Activated CD8-positive, alpha-beta memory T cell treated with anti-CD3 and anti-CD28 coated beads, Interleukin-2, amount 10 ng/mL, durations not matched to agents 7 days and 5 days (primary cell): ENCODE data around the gene HERC4. TPM values are rescaled to one million over a fixed set of nuclear protein-coding genes. Genes with fewer than 3 reads are reported as not detected.
"Not testable (repeated sequence)": the region's sequence is repeated elsewhere in the genome, so short reads cannot be mapped to it uniquely, and the experiment has no call there.

Source experiments
- ATAC-seq: fragments of 150-1000 bp; cut with Tn5 transposase; one replicate; pipeline ENCODE4 v1.10.0; 2021; ENCODE audit warnings: moderate library complexity
- CTCF ChIA-PET: fragments of 350-600 bp; sonication (Branson Sonifier 250); formaldehyde crosslinking; loops from one replicate; lab custom pipeline; 2021; ENCODE audit warnings: antibody characterized with exemption; lab: Charles Lee
- DNase-seq: peaks from one replicate; pipeline ENCODE4 v3.0.0-alpha.2; 2020
- H3K27ac Mint-ChIP-seq: one replicate; pipeline ENCODE4 v1.8.0; 2021; ENCODE audit warnings: mild to moderate bottlenecking, mixed read lengths
- H3K27me3 Mint-ChIP-seq: one replicate; pipeline ENCODE4 v1.8.0; 2021; ENCODE audit warnings: mixed read lengths
- H3K36me3 Mint-ChIP-seq: one replicate; pipeline ENCODE4 v1.8.0; 2021; ENCODE audit warnings: mild to moderate bottlenecking, mixed read lengths
- H3K4me1 Mint-ChIP-seq: one replicate; pipeline ENCODE4 v1.8.0; 2021; ENCODE audit warnings: mixed read lengths
- H3K4me3 Mint-ChIP-seq: one replicate; pipeline ENCODE4 v1.8.0; 2021; ENCODE audit warnings: mild to moderate bottlenecking, moderate library complexity, mixed read lengths
- H3K9me3 Mint-ChIP-seq: one replicate; pipeline ENCODE4 v1.8.0; 2022; ENCODE audit warnings: low read depth, mixed read lengths
- total RNA-seq, 2 experiments: library from RNA; stranded (reverse); gene quantifications; one replicate each; pipeline ENCODE4 v1.2.3, GENCODE V29; 2021

Gene HERC4
- total RNA-seq, 2 experiments from 2014 or later, result 56.5 to 59.1 TPM

DNA sequence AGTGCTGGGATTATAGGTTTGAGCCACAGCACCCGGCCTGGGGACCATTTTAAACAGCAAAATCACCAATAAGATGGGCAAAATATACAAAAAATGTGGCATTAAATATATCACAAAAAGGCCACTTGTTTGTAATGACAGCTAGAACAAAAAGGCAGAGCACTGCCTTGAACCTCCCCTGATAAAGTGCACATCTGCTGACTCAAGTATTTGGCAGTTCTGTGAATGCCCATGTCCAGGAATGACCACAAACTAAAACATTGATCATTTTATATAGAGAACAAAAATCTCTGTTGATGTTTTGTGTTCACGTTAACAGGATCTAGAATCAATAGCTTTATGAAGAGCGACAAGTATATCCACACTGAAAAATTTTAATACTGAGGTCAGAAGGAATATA is 21.5 kb downstream of the HERC4 start:
- CTCF ChIA-PET, result interaction anchor here (0.9 to 1.1 kb wide), 2 partner anchors 18 to 199 kb away, joined by 3 to 4 read pairs; no protein-coding TSS in a partner anchor
- Mint-ChIP-seq H3K4me3 (no peak overlapping the region), H3K9me3 (no peaks in the 10 kb centered on the region), H3K36me3 (peaks cover 15% of the 10 kb centered on the region), H3K27ac (no peak overlapping the region), H3K27me3 (no peaks in the 10 kb centered on the region), H3K4me1 (peaks cover 8% of the 10 kb centered on the region)
- ATAC-seq, result no peak
- no peak for DNase-seq

- CTCF ChIA-PET, result interaction anchor here (0.6 kb wide), 1 partner anchor 632 kb away, joined by 3 read pairs; no protein-coding TSS in a partner anchor
- no peak for DNase-seq
- no peaks in the 10 kb centered on the region for H3K9me3 Mint-ChIP-seq
- peaks cover 16% of the 10 kb centered on the region for H3K36me3 Mint-ChIP-seq
- no peaks in the 10 kb centered on the region for H3K27me3 Mint-ChIP-seq
- H3K27ac Mint-ChIP-seq, result no peak overlapping the region
- H3K4me1 Mint-ChIP-seq, result peaks cover 13% of the 10 kb centered on the region
- no peak overlapping the region for H3K4me3 Mint-ChIP-seq
- ATAC-seq, result no peak
Measured at GRCh38 chr10:68052463-68052862, 22.6 kb downstream of the HERC4 start.

DNA sequence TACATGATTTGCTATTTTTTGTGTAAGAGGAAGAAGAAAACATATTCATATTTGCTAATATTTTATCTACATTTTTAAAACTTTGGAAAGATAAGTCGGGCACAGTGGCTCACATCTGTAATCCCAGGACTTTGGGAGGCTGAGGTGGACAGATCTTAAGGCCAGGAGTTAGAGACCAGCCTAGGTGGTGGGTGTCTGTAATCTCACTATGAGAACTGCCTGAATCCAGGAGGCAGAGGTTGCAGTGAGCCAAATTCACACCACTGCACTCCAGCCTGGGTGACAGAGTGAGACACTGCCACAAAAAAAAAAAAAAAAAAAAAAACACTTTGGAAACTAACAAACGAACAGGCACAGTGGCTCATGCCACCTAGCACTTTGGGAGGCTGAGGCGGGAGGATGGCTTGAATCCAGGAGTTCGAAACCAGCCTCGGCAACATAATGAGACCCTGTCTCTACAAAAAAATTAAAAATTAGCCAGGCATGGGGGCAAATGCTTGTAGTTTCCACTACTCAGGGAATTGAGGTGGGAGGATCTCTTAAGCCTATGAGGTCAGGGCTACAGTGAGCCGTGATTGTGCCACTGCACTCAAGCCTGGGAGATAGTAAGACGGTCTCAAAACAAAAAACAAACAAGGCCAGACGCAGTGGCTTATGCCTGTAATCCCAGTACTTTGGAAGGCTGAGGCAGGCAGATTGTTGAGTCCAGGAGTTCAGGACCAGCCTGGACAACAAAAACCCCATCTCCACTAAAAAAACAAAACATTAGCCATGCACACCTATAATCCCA is 25.6 kb downstream of the HERC4 start:
- peaks cover 17% of the 10 kb centered on the region for H3K36me3 Mint-ChIP-seq

GRCh38 chr10:68047554-68048327 is 27.3 kb downstream of the HERC4 start:
- Mint-ChIP-seq H3K4me3 (no peak overlapping the region), H3K4me1 (peaks cover 9% of the 10 kb centered on the region), H3K27me3 (no peaks in the 10 kb centered on the region), H3K27ac (no peak overlapping the region), H3K9me3 (no peaks in the 10 kb centered on the region), H3K36me3 (peaks cover 19% of the 10 kb centered on the region)
- no peak for DNase-seq
- CTCF ChIA-PET, result no interaction called here
- no peak for ATAC-seq

More for the DNA sequence above, 25.6 kb downstream of the HERC4 start:
- ATAC-seq, result no peak
- Mint-ChIP-seq H3K9me3 (no peaks in the 10 kb centered on the region), H3K27me3 (no peaks in the 10 kb centered on the region), H3K4me3 (no peak overlapping the region), H3K4me1 (peaks cover 13% of the 10 kb centered on the region), H3K27ac (no peak overlapping the region)
- DNase-seq, result no peak
- CTCF ChIA-PET, result no interaction called here

DNA sequence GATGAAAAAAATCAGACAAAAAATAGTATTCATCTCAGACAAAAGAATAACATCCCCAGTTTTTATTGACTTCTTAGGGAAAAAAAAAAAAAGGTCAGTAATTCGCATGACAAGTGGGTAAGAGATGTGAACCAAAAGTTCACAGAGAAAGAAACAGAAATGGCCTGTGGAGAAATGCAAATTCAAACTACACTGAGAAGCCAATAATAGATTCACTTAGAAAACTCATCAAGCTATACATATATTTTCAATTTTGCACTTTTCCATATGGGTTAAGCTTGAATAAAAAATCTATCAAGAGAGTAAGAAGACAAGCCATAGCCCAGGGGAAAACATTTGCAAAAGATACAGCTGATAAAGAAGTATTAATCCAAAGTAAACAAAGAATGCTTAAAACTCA is 28.0 kb downstream of the HERC4 start:
- Mint-ChIP-seq H3K4me1 (peaks cover 11% of the 10 kb centered on the region), H3K9me3 (no peaks in the 10 kb centered on the region), H3K36me3 (peaks cover 22% of the 10 kb centered on the region), H3K27ac (no peak overlapping the region), H3K27me3 (no peaks in the 10 kb centered on the region), H3K4me3 (no peak overlapping the region)
- DNase-seq (no peak), ATAC-seq (no peak)
- CTCF ChIA-PET, result no interaction called here

GRCh38 chr10:68046642-68047041 is 28.4 kb downstream of the HERC4 start:
- Mint-ChIP-seq H3K27me3 (no peaks in the 10 kb centered on the region), H3K27ac (no peak overlapping the region), H3K4me1 (peaks cover 11% of the 10 kb centered on the region), H3K4me3 (no peak overlapping the region), H3K36me3 (peaks cover 21% of the 10 kb centered on the region), H3K9me3 (no peaks in the 10 kb centered on the region)
- CTCF ChIA-PET, result no interaction called here
- ATAC-seq (no peak), DNase-seq (no peak)

- no peaks in the 10 kb centered on the region for H3K9me3 Mint-ChIP-seq
- no peak overlapping the region for H3K27ac Mint-ChIP-seq
- no peak for ATAC-seq
Measured at GRCh38 chr10:68043030-68043429, 32.1 kb downstream of the HERC4 start.

GRCh38 chr10:68032113-68032512 is 43.0 kb downstream of the HERC4 start:
- ATAC-seq (no peak), DNase-seq (no peak)
- no peak overlapping the region for H3K27ac Mint-ChIP-seq
- H3K36me3 Mint-ChIP-seq, result peaks cover 38% of the 10 kb centered on the region
- CTCF ChIA-PET, result no interaction called here
- H3K4me3 Mint-ChIP-seq, result no peak overlapping the region
- H3K27me3 Mint-ChIP-seq, result no peaks in the 10 kb centered on the region
- H3K4me1 Mint-ChIP-seq, result no peaks in the 10 kb centered on the region
- H3K9me3 Mint-ChIP-seq, result no peaks in the 10 kb centered on the region

More at GRCh38 chr10:68043030-68043429, 32.1 kb downstream of the HERC4 start:
- Mint-ChIP-seq H3K4me1 (peaks cover 5% of the 10 kb centered on the region), H3K27me3 (no peaks in the 10 kb centered on the region), H3K4me3 (no peak overlapping the region), H3K36me3 (peaks cover 22% of the 10 kb centered on the region)
- CTCF ChIA-PET, result no interaction called here
- DNase-seq, result no peak

- no peak overlapping the region for H3K27ac Mint-ChIP-seq
- CTCF ChIA-PET, result no interaction called here
Measured at GRCh38 chr10:68027429-68027828, 47.7 kb downstream of the HERC4 start.

GRCh38 chr10:68023292-68023691 is 51.8 kb downstream of the HERC4 start:
- Mint-ChIP-seq H3K36me3 (peaks cover 59% of the 10 kb centered on the region), H3K9me3 (peaks cover 13% of the 10 kb centered on the region), H3K4me1 (peaks cover 5% of the 10 kb centered on the region), H3K27ac (no peak overlapping the region), H3K27me3 (no peaks in the 10 kb centered on the region), H3K4me3 (no peak overlapping the region)
- ATAC-seq, result no peak
- no peak for DNase-seq
- CTCF ChIA-PET, result interaction anchor here (0.5 kb wide), 1 partner anchor 414 kb away, joined by 4 read pairs; no protein-coding TSS in a partner anchor

More at GRCh38 chr10:68027429-68027828, 47.7 kb downstream of the HERC4 start:
- ATAC-seq (no peak), DNase-seq (no peak)
- Mint-ChIP-seq H3K9me3 (peaks cover 1% of the 10 kb centered on the region), H3K36me3 (peaks cover 37% of the 10 kb centered on the region), H3K4me3 (no peak overlapping the region), H3K27me3 (no peaks in the 10 kb centered on the region), H3K4me1 (peaks cover 5% of the 10 kb centered on the region)

DNA sequence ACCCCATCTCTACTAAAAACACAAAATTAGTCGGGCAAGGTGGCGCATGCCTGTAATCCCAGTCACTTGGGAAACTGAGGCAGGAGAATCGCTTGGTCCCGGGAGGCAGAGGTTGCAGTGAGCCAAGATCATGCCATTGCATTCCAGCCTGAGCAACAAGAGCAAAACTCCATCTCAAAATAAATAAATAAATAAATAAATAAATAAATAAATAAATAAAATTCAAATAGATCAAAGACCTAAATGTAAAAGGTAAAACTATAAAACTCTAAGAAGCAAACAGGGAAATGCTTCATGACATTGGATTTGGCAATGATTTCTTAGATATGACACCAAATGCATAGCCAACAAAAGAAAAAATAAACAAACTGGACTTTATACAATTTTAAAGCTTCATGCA is 52.8 kb downstream of the HERC4 start:
- H3K4me3 Mint-ChIP-seq, DNase-seq, H3K4me1 Mint-ChIP-seq, H3K27ac Mint-ChIP-seq, ATAC-seq, CTCF ChIA-PET, H3K27me3 Mint-ChIP-seq: not testable (repeated sequence)
- Mint-ChIP-seq H3K36me3 (peaks cover 56% of the 10 kb centered on the region), H3K9me3 (peaks cover 13% of the 10 kb centered on the region)

DNA sequence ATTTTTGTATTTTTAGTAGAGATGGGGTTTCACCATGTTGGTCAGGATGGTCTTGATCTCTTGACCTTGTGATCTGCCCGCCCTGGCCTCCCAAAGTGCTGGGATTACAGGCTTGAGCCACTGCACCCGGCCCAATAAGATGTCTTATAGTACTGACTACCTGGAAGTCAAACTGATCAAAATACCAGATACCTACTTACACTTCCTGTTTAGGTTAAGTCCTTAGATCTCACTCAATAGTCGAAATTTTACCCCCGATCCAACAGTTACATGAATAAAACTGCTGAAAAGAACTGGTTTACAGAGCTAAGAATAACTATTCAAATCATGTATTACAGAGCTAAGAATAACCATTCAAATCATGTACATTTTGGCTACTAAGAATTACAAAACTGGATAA is 58.6 kb downstream of the HERC4 start:
- peaks cover 43% of the 10 kb centered on the region for H3K36me3 Mint-ChIP-seq
- H3K9me3 Mint-ChIP-seq, result peaks cover 12% of the 10 kb centered on the region
- CTCF ChIA-PET, result interaction anchor here (1.3 kb wide), 1 partner anchor 13 kb away, joined by 3 read pairs; no protein-coding TSS in a partner anchor
- H3K4me1 Mint-ChIP-seq, H3K4me3 Mint-ChIP-seq, ATAC-seq, DNase-seq, H3K27ac Mint-ChIP-seq, H3K27me3 Mint-ChIP-seq: not testable (repeated sequence)

DNA sequence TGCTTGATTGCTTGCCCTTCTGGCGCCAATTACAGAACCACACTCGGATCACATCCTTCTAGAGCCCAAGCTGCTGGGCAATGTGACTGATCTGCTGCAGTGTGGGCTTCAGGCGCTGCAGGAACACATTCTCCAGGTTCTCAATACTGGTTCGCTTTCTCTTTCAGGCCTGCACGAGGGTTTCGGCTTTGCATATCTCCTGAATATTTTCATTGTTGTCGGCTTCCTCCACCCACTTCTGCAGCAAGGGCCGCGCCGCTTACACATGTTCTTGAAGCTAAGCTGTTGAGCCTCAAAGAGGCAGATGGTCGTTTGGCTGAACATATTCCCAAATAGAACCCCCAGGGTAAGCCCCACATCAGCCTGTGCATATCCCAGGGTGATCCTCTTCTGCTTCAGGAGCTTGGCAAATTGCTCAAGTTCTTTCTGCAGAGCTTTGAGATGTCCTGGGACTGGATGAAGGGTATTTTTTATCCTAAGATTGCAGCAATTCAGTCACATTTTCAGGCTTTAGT is 64.6 kb downstream of the HERC4 start:
- Mint-ChIP-seq H3K4me3 (no peak overlapping the region), H3K4me1 (no peaks in the 10 kb centered on the region), H3K36me3 (peaks cover 51% of the 10 kb centered on the region), H3K27ac (no peak overlapping the region), H3K9me3 (no peaks in the 10 kb centered on the region), H3K27me3 (no peaks in the 10 kb centered on the region)
- CTCF ChIA-PET, result no interaction called here
- no peak for DNase-seq
- no peak for ATAC-seq
